GM12872 (cell line): ENCODE data around the gene HSD17B12.

Source experiments
- CTCF ChIP-seq: IDR thresholded peaks from 3 replicates; pipeline ENCODE4 v1.5.1; 2011; ENCODE audit warnings: low read depth, mild to moderate bottlenecking, low read length, moderate library complexity; ENCODE audit not compliant: insufficient read depth

Gene HSD17B12

GRCh38 chr11:43735115-43735514 is 54.6 kb downstream of the HSD17B12 start:
- no peak for TF ChIP-seq CTCF

GRCh38 chr11:43735961-43736360 is 55.4 kb downstream of the HSD17B12 start:
- TF ChIP-seq CTCF: no peak

- TF ChIP-seq CTCF: no peak
Measured at GRCh38 chr11:43736502-43737200, 56.1 kb downstream of the HSD17B12 start.

- no peak for TF ChIP-seq CTCF
Measured at GRCh38 chr11:43737201-43737590, 56.7 kb downstream of the HSD17B12 start.

GRCh38 chr11:43738600-43739409 is 58.3 kb downstream of the HSD17B12 start:
- TF ChIP-seq CTCF: no peak

- no peak for TF ChIP-seq CTCF
Measured at GRCh38 chr11:43746670-43747069, 66.1 kb downstream of the HSD17B12 start.

GRCh38 chr11:43747130-43747802 is 66.7 kb downstream of the HSD17B12 start:
- TF ChIP-seq CTCF: no peak
